ENCODE measurements around the gene OR10AD1. TPM values are rescaled to one million over a fixed set of nuclear protein-coding genes. Genes with fewer than 3 reads are reported as not detected.
"Not testable (repeated sequence)": the region's sequence is repeated elsewhere in the genome, so short reads cannot be mapped to it uniquely, and the experiment has no call there.

OR10AD1 gene
- polyA plus RNA-seq, 1 donor, result 0.24 TPM

- DNase-seq (ENCODE audit: low read depth), result no peak
Measured at GRCh38 chr12:48160807-48161206, 42.3 kb downstream of the OR10AD1 start.

- no peak for DNase-seq (ENCODE audit: low read depth)
Measured at GRCh38 chr12:48160046-48160445, 43.0 kb downstream of the OR10AD1 start.

DNA sequence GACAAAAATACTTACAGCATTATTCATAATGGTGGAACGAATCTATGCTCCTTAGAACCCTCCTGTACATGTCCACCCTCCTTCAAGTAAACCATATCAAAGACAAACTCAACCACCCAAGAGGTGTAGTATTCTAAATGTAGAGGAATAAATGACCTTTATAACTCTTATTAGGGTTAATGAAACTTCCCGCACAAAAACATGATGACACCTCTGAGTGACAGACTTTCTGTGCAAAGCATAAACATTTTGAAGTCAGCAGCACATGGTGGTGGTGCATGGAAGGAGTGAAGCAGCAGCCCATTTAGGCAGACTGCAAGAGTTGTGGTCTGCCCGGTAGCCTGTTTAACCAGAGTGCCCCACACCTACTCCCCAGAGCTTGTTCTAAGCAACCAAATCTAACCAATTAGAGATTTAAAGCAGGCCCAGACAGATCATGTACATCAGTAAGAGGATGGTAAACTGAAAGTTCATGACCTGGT is 45.2 kb downstream of the OR10AD1 start:
- DNase-seq (ENCODE audit: low read depth), result peak; percentile 9

- DNase-seq (ENCODE audit: low read depth), result peak; percentile 97
Measured at GRCh38 chr12:48157018-48157888, 45.8 kb downstream of the OR10AD1 start, which contains the start of gene ASB8. ASB8 (minus strand) TSS chr12:48157515; CDS start chr12:48153496, 4,019 bp downstream.

DNA sequence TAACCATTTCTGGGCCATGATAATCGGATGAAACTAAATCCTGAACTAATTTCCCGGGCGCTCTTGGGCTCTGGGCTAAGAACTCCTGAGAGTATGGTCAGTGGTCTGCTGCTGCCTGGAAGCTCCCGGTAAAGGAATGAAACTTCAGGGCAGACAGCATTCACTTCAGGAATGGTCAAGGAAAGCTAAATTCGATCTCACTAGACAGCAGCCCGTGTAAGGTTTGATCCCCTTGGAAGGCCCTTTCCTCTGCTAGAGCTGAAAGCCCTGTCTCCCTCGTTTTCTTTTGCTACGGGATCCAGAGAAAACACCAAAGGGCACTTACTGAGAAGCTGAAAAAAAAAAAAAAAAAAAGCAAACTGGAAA is 46.5 kb downstream of the OR10AD1 start:
- no peak for DNase-seq (ENCODE audit: low read depth)

DNA sequence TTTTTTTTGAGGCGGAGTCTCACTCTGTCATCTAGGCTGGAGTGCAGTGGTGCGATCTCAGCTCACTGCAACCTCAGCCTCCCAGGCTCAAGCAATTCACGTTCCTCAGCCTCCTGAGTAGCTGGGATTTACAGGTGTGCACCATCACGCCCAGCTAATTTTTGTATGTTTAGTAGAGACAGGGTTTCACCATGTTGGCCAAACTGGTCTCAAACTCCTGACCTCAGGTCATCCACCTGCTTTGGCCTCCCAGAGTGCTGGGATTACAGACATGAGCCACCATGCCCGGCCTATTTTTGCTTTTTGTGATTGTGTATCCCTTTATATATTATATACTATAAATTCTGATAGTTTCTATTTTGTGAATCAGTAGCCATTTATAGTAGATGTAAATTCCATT is 47.3 kb downstream of the OR10AD1 start:
- DNase-seq (ENCODE audit: low read depth), result not testable (repeated sequence)

Other genes with a start within 250 kb of the OR10AD1 start
- 52.1 TPM for gene TMEM106C, start 239.7 kb downstream of the OR10AD1 start, polyA plus RNA-seq (ENCODE audit: insufficient read length)
- 16.9 TPM for gene COL2A1, start 198.8 kb downstream of the OR10AD1 start, polyA plus RNA-seq (ENCODE audit: insufficient read length)
- gene SENP1, start 97.2 kb downstream of the OR10AD1 start, polyA plus RNA-seq (ENCODE audit: insufficient read length), result 14.8 TPM
- gene PFKM, start 83.9 kb downstream of the OR10AD1 start, polyA plus RNA-seq (ENCODE audit: insufficient read length), result 319 TPM
- gene ASB8, start 45.8 kb downstream of the OR10AD1 start, polyA plus RNA-seq (ENCODE audit: insufficient read length), result 59.7 TPM
- gene CCDC184, start 19.6 kb downstream of the OR10AD1 start, polyA plus RNA-seq (ENCODE audit: insufficient read length), result 3.0 TPM
- 18.5 TPM for gene ZNF641, start 147.6 kb upstream of the OR10AD1 start, polyA plus RNA-seq (ENCODE audit: insufficient read length)